GM12891 (cell line): ENCODE data around the gene MFAP2.

Experiments
- DNase-seq: peaks from one replicate; pipeline ENCODE4 v3.0.0; 2011; ENCODE audit warnings: low spot score; ENCODE audit not compliant: insufficient read length
- FAIRE-seq: peaks from 2 replicates; lab custom pipeline; 2011; peaks lifted over from hg19 to GRCh38; lab: Jason Lieb, UNC
- PAX5 ChIP-seq: IDR thresholded peaks from 2 replicates; pipeline ENCODE4 v1.6.1; 2011; ENCODE audit warnings: low read length, moderate library complexity, mild to moderate bottlenecking; ENCODE audit not compliant: insufficient read depth, severe bottlenecking
- POLR2A ChIP-seq: IDR thresholded peaks from 2 replicates; pipeline ENCODE4 v1.6.1; 2011; ENCODE audit warnings: low read depth, low read length, control low read depth
- POLR2AphosphoS5 ChIP-seq: IDR thresholded peaks from 2 replicates; pipeline ENCODE4 v1.6.1; 2011; ENCODE audit warnings: low read depth, low read length, control low read depth
- POU2F2 ChIP-seq: IDR thresholded peaks from 2 replicates; pipeline ENCODE4 v1.6.1; 2011; ENCODE audit warnings: low read depth, mild to moderate bottlenecking, control low read depth, low read length, moderate library complexity
- SPI1 ChIP-seq: IDR thresholded peaks from 2 replicates; pipeline ENCODE4 v1.6.1; 2011; ENCODE audit warnings: low read depth, low read length, control low read depth
- TAF1 ChIP-seq: IDR thresholded peaks from 2 replicates; pipeline ENCODE4 v1.6.1; 2011; ENCODE audit warnings: low read depth, low read length, control low read depth

MFAP2 gene

GRCh38 chr1:16981269-16981849 is 939 bp upstream of the MFAP2 start:
- no peak for TF ChIP-seq PAX5
- no peak for TF ChIP-seq POLR2A
- TF ChIP-seq TAF1, result no peak
- DNase-seq, result no peak
- FAIRE-seq, result no peak

GRCh38 chr1:16979475-16980327 is 719 bp downstream of the MFAP2 start:
- FAIRE-seq, result no peak
- TF ChIP-seq TAF1 (no peak), SPI1 (no peak), POLR2AphosphoS5 (no peak), PAX5 (no peak), POLR2A (no peak), POU2F2 (no peak)
- no peak for DNase-seq

- FAIRE-seq (no peak), DNase-seq (no peak)
- TF ChIP-seq PAX5 (no peak), TAF1 (no peak), POLR2AphosphoS5 (no peak), POU2F2 (no peak), SPI1 (no peak), POLR2A (no peak)
These were observed 1.6 kb downstream of the MFAP2 start for GRCh38 chr1:16978567-16979474.

GRCh38 chr1:16978139-16978538 is 2.3 kb downstream of the MFAP2 start:
- DNase-seq (no peak), FAIRE-seq (no peak)

GRCh38 chr1:16977377-16977776 is 3.0 kb downstream of the MFAP2 start:
- TF ChIP-seq POLR2AphosphoS5 (no peak), POU2F2 (no peak), TAF1 (no peak), POLR2A (no peak), PAX5 (no peak), SPI1 (no peak)
- FAIRE-seq (no peak), DNase-seq (no peak)

More at GRCh38 chr1:16978139-16978538, 2.3 kb downstream of the MFAP2 start:
- TF ChIP-seq PAX5 (no peak), POLR2A (no peak), POLR2AphosphoS5 (no peak), SPI1 (no peak), POU2F2 (no peak), TAF1 (no peak)

GRCh38 chr1:16976966-16977365 is 3.5 kb downstream of the MFAP2 start:
- FAIRE-seq (no peak), DNase-seq (no peak)
- TF ChIP-seq TAF1, result no peak
- no peak for TF ChIP-seq PAX5
- no peak for TF ChIP-seq POLR2AphosphoS5
- no peak for TF ChIP-seq SPI1
- TF ChIP-seq POU2F2, result no peak
- TF ChIP-seq POLR2A, result no peak

- DNase-seq (no peak), FAIRE-seq (no peak)
- TF ChIP-seq POLR2A (no peak), PAX5 (no peak), SPI1 (no peak), POLR2AphosphoS5 (no peak), POU2F2 (no peak), TAF1 (no peak)
These were observed 4.6 kb downstream of the MFAP2 start for GRCh38 chr1:16975838-16976237.

- DNase-seq (no peak), FAIRE-seq (no peak)
- TF ChIP-seq TAF1, result no peak
- TF ChIP-seq PAX5, result no peak
- no peak for TF ChIP-seq POLR2A
- no peak for TF ChIP-seq SPI1
- TF ChIP-seq POLR2AphosphoS5, result no peak
- TF ChIP-seq POU2F2, result no peak
These were observed 5.2 kb downstream of the MFAP2 start for GRCh38 chr1:16975211-16975610.

GRCh38 chr1:16973215-16973614 is 7.2 kb downstream of the MFAP2 start:
- TF ChIP-seq PAX5 (no peak), SPI1 (no peak), POLR2A (no peak), TAF1 (no peak), POLR2AphosphoS5 (no peak)
- FAIRE-seq (no peak), DNase-seq (no peak)
